ENCODE data around the gene ZNF23. TPM values are rescaled to one million over a fixed set of nuclear protein-coding genes. Genes with fewer than 3 reads are reported as not detected.

Gene ZNF23
- total RNA-seq, 1 experiment from 2014 or later: 9.6 TPM

DNA sequence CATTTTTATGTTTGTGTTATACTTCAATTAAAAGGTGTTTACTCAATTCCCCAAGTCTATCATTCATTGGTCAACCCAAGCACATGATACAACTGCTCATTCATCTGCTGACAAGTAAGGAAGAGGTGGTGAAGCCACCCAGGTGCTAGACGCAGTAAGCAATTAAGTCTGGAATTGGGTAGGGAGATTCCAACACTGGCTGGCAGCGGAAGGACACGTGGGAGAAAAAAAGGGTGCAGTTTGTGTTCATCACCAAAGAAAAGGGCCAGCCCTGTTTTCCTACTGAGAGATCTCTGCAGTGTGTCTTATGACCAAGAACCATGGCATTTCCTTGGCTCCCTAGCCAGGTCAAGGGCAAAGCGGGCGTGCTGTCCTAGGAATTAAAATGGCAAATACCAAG, 11.8 kb upstream of the ZNF23 start:
- no peak overlapping the region for H3T11ph ChIP-seq (ENCODE audit: low read length)
- Mint-ChIP-seq H3K4me3 (no peak overlapping the region), H3K27ac (no peak overlapping the region), H3K4me1 (no peaks in the 10 kb centered on the region), H3K27me3 (ENCODE audit: low read depth) (peaks cover 2% of the 10 kb centered on the region; the same call in 1 of the 2 replicates), H3K9me3 (no peaks in the 10 kb centered on the region), H3K36me3 (ENCODE audit: insufficient read depth in 1 of 3, low read depth in 3 of 3) (peaks cover 0 to 11% (median 8%) of the 10 kb centered on the region in 3 experiments; a peak in 6 of 7 replicates)
- no peaks in the 10 kb centered on the region for H3K23me2 ChIP-seq (ENCODE audit: insufficient read length, low read depth, low read length, poor library complexity, severe bottlenecking)
- no peak overlapping the region for H4K8ac ChIP-seq (replicated peaks; ENCODE audit: insufficient read length, low read depth, low read length)
- no peaks in the 10 kb centered on the region for H3K9me3 ChIP-seq (ENCODE audit: control insufficient read depth, low read depth, low read length)
- H2BK12ac ChIP-seq (ENCODE audit: insufficient read length, low read depth, low read length): no peak overlapping the region
- no peaks in the 10 kb centered on the region for H3K79me1 ChIP-seq (ENCODE audit: insufficient read depth, low read depth, low read length, poor library complexity, severe bottlenecking)
- H4K91ac ChIP-seq (ENCODE audit: insufficient read length, low read depth, low read length): no peak overlapping the region
- no peak overlapping the region for H3K27ac ChIP-seq (ENCODE audit: insufficient read length, low read depth, low read length)
- H2AK5ac ChIP-seq (ENCODE audit: insufficient read length, low read length): no peak overlapping the region
- H2AFZ ChIP-seq (ENCODE audit: low read length): no peak overlapping the region
- DNase-seq: no peak
- no peak overlapping the region for H3K23ac ChIP-seq (ENCODE audit: insufficient read length, low read depth, low read length)
- no peak overlapping the region for H2BK20ac ChIP-seq (ENCODE audit: low read depth, low read length, poor library complexity, severe bottlenecking)
- no peaks in the 10 kb centered on the region for H3K79me2 ChIP-seq (ENCODE audit: insufficient read depth, low read length)
- no peak overlapping the region for H2BK5ac ChIP-seq (ENCODE audit: insufficient read length, low read length)
- no peak overlapping the region for H3K4ac ChIP-seq (ENCODE audit: low read depth, low read length)
- no peaks in the 10 kb centered on the region for H4K20me1 ChIP-seq (ENCODE audit: control insufficient read depth, insufficient read depth, insufficient read length)
- WGBS (ENCODE audit: extremely low coverage, insufficient read length, low lambda C conversion rate): no CpG with 5 or more reads among the region's 5 CpGs
- no peak overlapping the region for H4K5ac ChIP-seq (ENCODE audit: insufficient read length, low read depth, low read length)
- no peak overlapping the region for H3K18ac ChIP-seq (ENCODE audit: insufficient read length, low read depth, low read length)
- H2BK15ac ChIP-seq (ENCODE audit: low read depth, low read length): no peak overlapping the region
- no peak overlapping the region for H3K56ac ChIP-seq (ENCODE audit: insufficient read length, low read depth, low read length)
- no peak overlapping the region for H2BK120ac ChIP-seq (ENCODE audit: low read depth, low read length, poor library complexity, severe bottlenecking)
- TF ChIP-seq, protein P1, sequence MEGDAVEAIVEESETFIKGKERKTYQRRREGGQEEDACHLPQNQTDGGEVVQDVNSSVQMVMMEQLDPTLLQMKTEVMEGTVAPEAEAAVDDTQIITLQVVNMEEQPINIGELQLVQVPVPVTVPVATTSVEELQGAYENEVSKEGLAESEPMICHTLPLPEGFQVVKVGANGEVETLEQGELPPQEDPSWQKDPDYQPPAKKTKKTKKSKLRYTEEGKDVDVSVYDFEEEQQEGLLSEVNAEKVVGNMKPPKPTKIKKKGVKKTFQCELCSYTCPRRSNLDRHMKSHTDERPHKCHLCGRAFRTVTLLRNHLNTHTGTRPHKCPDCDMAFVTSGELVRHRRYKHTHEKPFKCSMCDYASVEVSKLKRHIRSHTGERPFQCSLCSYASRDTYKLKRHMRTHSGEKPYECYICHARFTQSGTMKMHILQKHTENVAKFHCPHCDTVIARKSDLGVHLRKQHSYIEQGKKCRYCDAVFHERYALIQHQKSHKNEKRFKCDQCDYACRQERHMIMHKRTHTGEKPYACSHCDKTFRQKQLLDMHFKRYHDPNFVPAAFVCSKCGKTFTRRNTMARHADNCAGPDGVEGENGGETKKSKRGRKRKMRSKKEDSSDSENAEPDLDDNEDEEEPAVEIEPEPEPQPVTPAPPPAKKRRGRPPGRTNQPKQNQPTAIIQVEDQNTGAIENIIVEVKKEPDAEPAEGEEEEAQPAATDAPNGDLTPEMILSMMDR (conservative IDR thresholded peaks at IDR 0.05): no peak
- H3K4me1 ChIP-seq (ENCODE audit: insufficient read depth, low read length): no peaks in the 10 kb centered on the region
- no peak overlapping the region for H3K9ac ChIP-seq (ENCODE audit: extremely low read depth, insufficient read length, low read length)
- H3K4me2 ChIP-seq (ENCODE audit: insufficient read depth, insufficient read length, low read length): no peak overlapping the region
- no peaks in the 10 kb centered on the region for H3K27me3 ChIP-seq (ENCODE audit: insufficient read depth, low read length)
- H3K14ac ChIP-seq (ENCODE audit: insufficient read depth, low read length): no peak overlapping the region
